Sigmoid colon (tissue), 4 donors: ENCODE results near the gene CMTM3.

Experiments used
- CTCF ChIP-seq, 4 experiments: fragments of 450-650 bp in 3 of 4; fragments of 200-600 bp in 1 of 4; IDR thresholded peaks; one replicate each; pipeline ENCODE4 v1.5.1; 2016 to 2019; ENCODE audit warnings: antibody characterized with exemption in 4 of 4, mild to moderate bottlenecking in 3 of 4, moderate library complexity in 2 of 4
- EP300 ChIP-seq, 4 donors: sonication (generic); formaldehyde crosslinking; IDR thresholded peaks; one replicate each; pipeline ENCODE4 v1.6.1; 2017; ENCODE audit warnings: antibody characterized with exemption in 4 of 4
- POLR2A ChIP-seq, 2 donors: fragments of 450-650 bp; IDR thresholded peaks; one replicate each; pipeline ENCODE4 v1.6.1; 2016; ENCODE audit warnings: antibody characterized with exemption in 2 of 2, mild to moderate bottlenecking in 2 of 2, moderate library complexity in 2 of 2
- POLR2AphosphoS5 ChIP-seq, 4 donors: sonication (generic); formaldehyde crosslinking; IDR thresholded peaks; one replicate each; pipeline ENCODE4 v1.6.1; 2017; ENCODE audit warnings: antibody characterized with exemption in 4 of 4

- TF ChIP-seq CTCF (IDR thresholded peaks at IDR 0.05) (no peak), POLR2A (IDR thresholded peaks at IDR 0.05) (no peak), EP300 (IDR thresholded peaks at IDR 0.05) (no peak), POLR2AphosphoS5 (IDR thresholded peaks at IDR 0.05) (no peak)
Measured at GRCh38 chr16:66603537-66604375, 748 bp upstream of the CMTM3 start.
